Liver (tissue), 9 donors: ENCODE results near the gene LRRC38. TPM values are rescaled to one million over a fixed set of nuclear protein-coding genes. Genes with fewer than 3 reads are reported as not detected.

Source experiments
- DNase-seq: peaks from one replicate; pipeline ENCODE4 v3.0.0-alpha.2; 2017; ENCODE audit warnings: low spot score
- H3K27ac ChIP-seq, 2 donors: one replicate each; pipeline ENCODE4 v1.7.0; 2013; ENCODE audit warnings: inconsistent platforms in 2 of 2, low read length in 2 of 2, control low read depth in 1 of 2, low read depth in 1 of 2, mild to moderate bottlenecking in 1 of 2
- H3K27me3 ChIP-seq, 4 donors: one replicate each; pipeline versions ENCODE4 v1.6.1 to v1.7.0; 2013; ENCODE audit warnings: low read length in 3 of 4, inconsistent platforms in 1 of 4, mild to moderate bottlenecking in 1 of 4, moderate library complexity in 1 of 4; ENCODE audit not compliant: control insufficient read depth in 4 of 4, insufficient read depth in 4 of 4
- H3K36me3 ChIP-seq, 4 donors: one replicate each; pipeline versions ENCODE4 v1.6.1 to v1.7.0; 2013; ENCODE audit warnings: low read length in 3 of 4, mild to moderate bottlenecking in 3 of 4, low read depth in 1 of 4, moderate library complexity in 1 of 4; ENCODE audit not compliant: control insufficient read depth in 4 of 4, insufficient read depth in 3 of 4
- H3K4me1 ChIP-seq, 4 donors: one replicate each; pipeline versions ENCODE4 v1.6.1 to v1.7.0; 2013; ENCODE audit warnings: low read length in 3 of 4, mild to moderate bottlenecking in 3 of 4, moderate library complexity in 1 of 4; ENCODE audit not compliant: control insufficient read depth in 4 of 4, insufficient read depth in 4 of 4
- H3K4me3 ChIP-seq, 3 donors: one replicate each; pipeline versions ENCODE4 v1.6.1 to v1.7.0; 2013; ENCODE audit warnings: low read length in 3 of 3, control low read depth in 1 of 3, low read depth in 1 of 3, mild to moderate bottlenecking in 1 of 3
- H3K9ac ChIP-seq, 2 donors: one replicate each; pipeline ENCODE4 v1.7.0; 2013; ENCODE audit warnings: low read length in 2 of 2, mild to moderate bottlenecking in 2 of 2, moderate library complexity in 2 of 2, control low read depth in 1 of 2, low read depth in 1 of 2
- H3K9me3 ChIP-seq, 4 donors: one replicate each; pipeline versions ENCODE4 v1.6.1 to v1.7.0; 2013; ENCODE audit warnings: low read length in 3 of 4; ENCODE audit not compliant: control insufficient read depth in 4 of 4
- EGR1 ChIP-seq, 2 donors: IDR thresholded peaks; 2 replicates each; pipeline ENCODE4 v1.6.1; 2016 to 2018; ENCODE audit warnings: antibody characterized with exemption in 2 of 2, low read depth in 2 of 2
- FOXA1 ChIP-seq: IDR thresholded peaks from 2 replicates; pipeline ENCODE4 v1.6.1; 2016; ENCODE audit warnings: antibody characterized with exemption
- FOXA2 ChIP-seq: IDR thresholded peaks from 2 replicates; pipeline ENCODE4 v1.6.1; 2016; ENCODE audit warnings: antibody characterized with exemption
- GABPA ChIP-seq, 2 donors: IDR thresholded peaks in 1 of 2; conservative IDR thresholded peaks in 1 of 2; 2 replicates each; pipeline ENCODE4 v1.6.1; 2016; ENCODE audit warnings: antibody characterized with exemption in 2 of 2, mild to moderate bottlenecking in 1 of 2, moderate library complexity in 1 of 2
- HNF4A ChIP-seq, 2 donors: conservative IDR thresholded peaks; 2 replicates each; pipeline ENCODE4 v1.6.1; 2016; ENCODE audit warnings: antibody characterized with exemption in 2 of 2, mild to moderate bottlenecking in 2 of 2
- HNF4G ChIP-seq: IDR thresholded peaks from 2 replicates; pipeline ENCODE4 v1.6.1; 2016; ENCODE audit warnings: antibody characterized with exemption
- JUND ChIP-seq, 2 donors: IDR thresholded peaks; 2 replicates each; pipeline ENCODE4 v1.6.1; 2016; ENCODE audit warnings: antibody characterized with exemption in 2 of 2
- NR2F2 ChIP-seq: IDR thresholded peaks from 2 replicates; pipeline ENCODE4 v1.6.1; 2016; ENCODE audit warnings: antibody characterized with exemption
- RAD21 ChIP-seq, 2 donors: IDR thresholded peaks; 2 replicates each; pipeline ENCODE4 v1.6.1; 2016; ENCODE audit warnings: antibody characterized with exemption in 2 of 2, mild to moderate bottlenecking in 2 of 2
- RXRA ChIP-seq, 2 donors: IDR thresholded peaks; 2 replicates each; pipeline ENCODE4 v1.6.1; 2017 to 2018; ENCODE audit warnings: antibody characterized with exemption in 2 of 2, mild to moderate bottlenecking in 1 of 2
- SP1 ChIP-seq: IDR thresholded peaks from 2 replicates; pipeline ENCODE4 v1.6.1; 2018; ENCODE audit warnings: antibody characterized with exemption, mild to moderate bottlenecking
- TAF1 ChIP-seq: conservative IDR thresholded peaks from 2 replicates; pipeline ENCODE4 v1.6.1; 2016; ENCODE audit warnings: antibody characterized with exemption, mild to moderate bottlenecking
- YY1 ChIP-seq: IDR thresholded peaks from 2 replicates; pipeline ENCODE4 v1.6.1; 2016; ENCODE audit warnings: antibody characterized with exemption, mild to moderate bottlenecking
- WGBS: extraction: QIAGEN DNeasy Blood & Tissue Kit; methylation state at CpG from one replicate; pipeline ENCODE4 v1.1.7; 2013; 5-methylcytosine and 5-hydroxymethylcytosine counted together
- polyA plus RNA-seq, 2 donors: library from polyadenylated mRNA; stranded (reverse) in 1 of 2; unstranded in 1 of 2; fragments of 200-250 nt in 1 of 2; fragments of >200 nt in 1 of 2; fragmentation: Nextera tagmentation in 1 of 2; extraction: Ambion mirVana in 1 of 2; gene quantifications; one replicate each; pipeline versions ENCODE4 v1.2.1 to v1.2.3, GENCODE V29; 2013 to 2015
- total RNA-seq, 2 donors: library from RNA; depleted of rRNA; stranded (reverse); fragments of >200 nt; gene quantifications; one replicate each; pipeline ENCODE4 v1.2.3, GENCODE V29; 2014
- TF ChIP-seq, protein P1 (sequence below): fragments of 150-350 bp; IDR thresholded peaks from 2 replicates; pipeline ENCODE4 v1.5.1; 2017; ENCODE audit warnings: improper control_type of control experiment, low read depth, low read length; ENCODE audit not compliant: missing input control
- TF ChIP-seq, protein P2 (sequence below): IDR thresholded peaks from 2 replicates; pipeline ENCODE4 v1.6.1; 2016; ENCODE audit warnings: antibody characterized with exemption, mild to moderate bottlenecking
- TF ChIP-seq, protein P3 (sequence below): IDR thresholded peaks from 2 replicates; pipeline ENCODE4 v1.6.1; 2016; ENCODE audit warnings: antibody characterized with exemption
- donor health status: healthy.
- donor health status: healthy.
- donor health status: healthy.
- donor health status: healthy.
- donor health status: healthy.

LRRC38 gene
- total and polyA plus RNA-seq, 4 donors: not detected

DNA sequence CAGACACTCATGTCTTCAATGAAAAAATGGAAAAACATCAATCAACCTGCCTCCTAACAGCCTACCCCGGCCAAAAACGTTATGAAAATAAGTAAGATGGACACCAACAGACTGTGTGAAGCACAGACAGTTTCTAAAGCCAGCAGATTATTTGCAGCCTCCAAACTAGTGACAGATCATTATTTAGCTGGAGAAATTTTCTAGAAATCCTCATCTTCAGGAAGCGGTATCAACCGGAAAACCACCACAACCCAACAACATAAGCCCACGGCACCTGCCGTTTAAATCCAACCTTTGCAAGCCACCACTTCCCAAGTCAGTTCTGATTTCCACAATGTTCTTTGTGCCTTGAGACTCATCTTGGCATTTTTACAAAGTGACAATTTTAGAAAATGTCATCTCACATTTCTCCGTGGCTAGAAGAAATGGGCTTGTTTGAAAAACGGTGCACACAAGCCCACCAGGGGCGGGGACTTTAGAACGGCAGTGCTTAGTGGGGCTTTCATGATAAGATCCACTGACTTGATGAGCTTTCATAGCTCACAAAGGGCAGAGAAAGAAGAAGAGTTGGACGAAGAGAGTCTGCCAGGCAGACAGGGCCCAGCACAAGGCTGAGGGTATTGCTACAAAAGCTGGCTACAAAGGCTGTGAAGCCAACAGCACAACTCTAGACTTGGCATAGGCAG is 34.5 kb downstream of the LRRC38 start:
- TF ChIP-seq JUND (IDR thresholded peaks at IDR 0.05): no peak
- no peak for TF ChIP-seq SP1
- TF ChIP-seq RAD21 (IDR thresholded peaks at IDR 0.05): no peak
- TF ChIP-seq HNF4A (conservative IDR thresholded peaks at IDR 0.05): no peak
- no peak for TF ChIP-seq FOXA1
- TF ChIP-seq, protein P1, sequence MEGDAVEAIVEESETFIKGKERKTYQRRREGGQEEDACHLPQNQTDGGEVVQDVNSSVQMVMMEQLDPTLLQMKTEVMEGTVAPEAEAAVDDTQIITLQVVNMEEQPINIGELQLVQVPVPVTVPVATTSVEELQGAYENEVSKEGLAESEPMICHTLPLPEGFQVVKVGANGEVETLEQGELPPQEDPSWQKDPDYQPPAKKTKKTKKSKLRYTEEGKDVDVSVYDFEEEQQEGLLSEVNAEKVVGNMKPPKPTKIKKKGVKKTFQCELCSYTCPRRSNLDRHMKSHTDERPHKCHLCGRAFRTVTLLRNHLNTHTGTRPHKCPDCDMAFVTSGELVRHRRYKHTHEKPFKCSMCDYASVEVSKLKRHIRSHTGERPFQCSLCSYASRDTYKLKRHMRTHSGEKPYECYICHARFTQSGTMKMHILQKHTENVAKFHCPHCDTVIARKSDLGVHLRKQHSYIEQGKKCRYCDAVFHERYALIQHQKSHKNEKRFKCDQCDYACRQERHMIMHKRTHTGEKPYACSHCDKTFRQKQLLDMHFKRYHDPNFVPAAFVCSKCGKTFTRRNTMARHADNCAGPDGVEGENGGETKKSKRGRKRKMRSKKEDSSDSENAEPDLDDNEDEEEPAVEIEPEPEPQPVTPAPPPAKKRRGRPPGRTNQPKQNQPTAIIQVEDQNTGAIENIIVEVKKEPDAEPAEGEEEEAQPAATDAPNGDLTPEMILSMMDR: no peak
- TF ChIP-seq FOXA2: no peak
- no peak for TF ChIP-seq YY1
- no peak for TF ChIP-seq TAF1
- TF ChIP-seq, protein P2, sequence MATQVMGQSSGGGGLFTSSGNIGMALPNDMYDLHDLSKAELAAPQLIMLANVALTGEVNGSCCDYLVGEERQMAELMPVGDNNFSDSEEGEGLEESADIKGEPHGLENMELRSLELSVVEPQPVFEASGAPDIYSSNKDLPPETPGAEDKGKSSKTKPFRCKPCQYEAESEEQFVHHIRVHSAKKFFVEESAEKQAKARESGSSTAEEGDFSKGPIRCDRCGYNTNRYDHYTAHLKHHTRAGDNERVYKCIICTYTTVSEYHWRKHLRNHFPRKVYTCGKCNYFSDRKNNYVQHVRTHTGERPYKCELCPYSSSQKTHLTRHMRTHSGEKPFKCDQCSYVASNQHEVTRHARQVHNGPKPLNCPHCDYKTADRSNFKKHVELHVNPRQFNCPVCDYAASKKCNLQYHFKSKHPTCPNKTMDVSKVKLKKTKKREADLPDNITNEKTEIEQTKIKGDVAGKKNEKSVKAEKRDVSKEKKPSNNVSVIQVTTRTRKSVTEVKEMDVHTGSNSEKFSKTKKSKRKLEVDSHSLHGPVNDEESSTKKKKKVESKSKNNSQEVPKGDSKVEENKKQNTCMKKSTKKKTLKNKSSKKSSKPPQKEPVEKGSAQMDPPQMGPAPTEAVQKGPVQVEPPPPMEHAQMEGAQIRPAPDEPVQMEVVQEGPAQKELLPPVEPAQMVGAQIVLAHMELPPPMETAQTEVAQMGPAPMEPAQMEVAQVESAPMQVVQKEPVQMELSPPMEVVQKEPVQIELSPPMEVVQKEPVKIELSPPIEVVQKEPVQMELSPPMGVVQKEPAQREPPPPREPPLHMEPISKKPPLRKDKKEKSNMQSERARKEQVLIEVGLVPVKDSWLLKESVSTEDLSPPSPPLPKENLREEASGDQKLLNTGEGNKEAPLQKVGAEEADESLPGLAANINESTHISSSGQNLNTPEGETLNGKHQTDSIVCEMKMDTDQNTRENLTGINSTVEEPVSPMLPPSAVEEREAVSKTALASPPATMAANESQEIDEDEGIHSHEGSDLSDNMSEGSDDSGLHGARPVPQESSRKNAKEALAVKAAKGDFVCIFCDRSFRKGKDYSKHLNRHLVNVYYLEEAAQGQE: no peak
- TF ChIP-seq EGR1 (IDR thresholded peaks at IDR 0.05; ENCODE audit: low read depth in 2 of 2): no peak
- TF ChIP-seq GABPA (IDR thresholded peaks at IDR 0.05 in 1 of 2, conservative IDR thresholded peaks at IDR 0.05 in 1 of 2): no peak
- TF ChIP-seq NR2F2: no peak
- TF ChIP-seq, protein P3, sequence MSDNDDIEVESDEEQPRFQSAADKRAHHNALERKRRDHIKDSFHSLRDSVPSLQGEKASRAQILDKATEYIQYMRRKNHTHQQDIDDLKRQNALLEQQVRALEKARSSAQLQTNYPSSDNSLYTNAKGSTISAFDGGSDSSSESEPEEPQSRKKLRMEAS: no peak
- H3K27ac ChIP-seq: no peak overlapping the region
- no peak overlapping the region for H3K9ac ChIP-seq
- peaks cover 0 to 13% (median 9%) of the 10 kb centered on the region in 4 donors for H3K9me3 ChIP-seq
- no peak overlapping the region for H3K4me3 ChIP-seq
- H3K27me3 ChIP-seq: no peaks in the 10 kb centered on the region
- no peak for DNase-seq
- H3K36me3 ChIP-seq: no peaks in the 10 kb centered on the region
- H3K4me1 ChIP-seq: no peaks in the 10 kb centered on the region
- WGBS: 71% methylated on average over 11 of the region's 11 CpGs

DNA sequence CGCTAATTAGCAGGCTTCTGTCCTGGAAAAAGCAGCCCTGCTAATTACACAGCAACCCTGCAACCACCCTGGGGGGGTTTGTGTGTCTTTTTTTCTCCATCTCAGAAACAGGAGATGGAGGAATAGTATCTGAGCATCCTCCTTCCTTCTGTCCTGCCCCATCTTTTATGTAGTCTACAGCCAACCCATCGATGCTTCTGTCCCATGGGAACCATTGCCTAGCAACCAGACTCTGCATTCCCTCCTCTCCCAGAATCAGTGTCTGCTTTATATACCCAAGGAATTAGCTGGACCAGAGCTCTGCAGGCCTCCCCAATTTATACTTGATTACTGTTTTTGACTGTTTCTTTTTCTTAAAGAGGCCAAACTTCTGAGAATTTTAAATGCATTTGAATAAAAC is 35.1 kb downstream of the LRRC38 start:
- Histone ChIP-seq H3K36me3 (no peaks in the 10 kb centered on the region), H3K9me3 (peaks cover 0 to 13% (median 9%) of the 10 kb centered on the region in 4 donors), H3K4me1 (no peaks in the 10 kb centered on the region), H3K27me3 (no peaks in the 10 kb centered on the region), H3K9ac (no peak overlapping the region), H3K27ac (no peak overlapping the region), H3K4me3 (no peak overlapping the region)
- WGBS: 79% methylated on average over 2 of the region's 2 CpGs
- DNase-seq: no peak
- no peak for TF ChIP-seq JUND (IDR thresholded peaks at IDR 0.05)
- TF ChIP-seq EGR1 (IDR thresholded peaks at IDR 0.05; ENCODE audit: low read depth in 2 of 2): no peak
- TF ChIP-seq HNF4A (conservative IDR thresholded peaks at IDR 0.05): no peak
- no peak for TF ChIP-seq TAF1
- no peak for TF ChIP-seq FOXA1
- TF ChIP-seq YY1: no peak
- no peak for TF ChIP-seq HNF4G
- TF ChIP-seq, protein P1: no peak
- TF ChIP-seq FOXA2: no peak
- TF ChIP-seq, protein P3: no peak
- TF ChIP-seq GABPA (IDR thresholded peaks at IDR 0.05 in 1 of 2, conservative IDR thresholded peaks at IDR 0.05 in 1 of 2): no peak
- TF ChIP-seq NR2F2: no peak
- TF ChIP-seq, protein P2: no peak
- TF ChIP-seq RXRA (IDR thresholded peaks at IDR 0.05): no peak
